Thymus (tissue), 11 donors: Measurements from ENCODE around the gene PRAMEF17. TPM values are rescaled to one million over a fixed set of nuclear protein-coding genes. Genes with fewer than 3 reads are reported as not detected.
"Not testable (repeated sequence)": the region's sequence is repeated elsewhere in the genome, so short reads cannot be mapped to it uniquely, and the experiment has no call there.

Experiments used
- DNase-seq, 9 donors: peaks; one replicate each; pipeline ENCODE4 v3.0.0-alpha.2; 2013; ENCODE audit warnings: low spot score in 9 of 9, low read depth in 6 of 9, missing footprints in 1 of 9
- H3K27ac ChIP-seq, 2 donors: one replicate each; pipeline ENCODE4 v1.5.1; 2013; ENCODE audit warnings: control low read depth in 1 of 2, low read depth in 1 of 2, low read length in 1 of 2, mild to moderate bottlenecking in 1 of 2, moderate library complexity in 1 of 2
- H3K27me3 ChIP-seq, 2 donors: one replicate each; pipeline ENCODE4 v1.5.1; 2013; ENCODE audit warnings: low read length in 1 of 2; ENCODE audit not compliant: control insufficient read depth in 2 of 2, insufficient read depth in 1 of 2
- H3K36me3 ChIP-seq, 2 donors: one replicate each; pipeline ENCODE4 v1.5.1; 2013; ENCODE audit warnings: low read length in 1 of 2, mild to moderate bottlenecking in 1 of 2, moderate library complexity in 1 of 2; ENCODE audit not compliant: control insufficient read depth in 2 of 2, insufficient read depth in 2 of 2
- H3K4me1 ChIP-seq, 2 donors: one replicate each; pipeline ENCODE4 v1.5.1; 2013; ENCODE audit warnings: low read length in 2 of 2; ENCODE audit not compliant: control insufficient read depth in 2 of 2, insufficient read depth in 2 of 2
- H3K4me3 ChIP-seq, 2 donors: one replicate each; pipeline ENCODE4 v1.5.1; 2013; ENCODE audit warnings: low read length in 2 of 2, control low read depth in 1 of 2, mild to moderate bottlenecking in 1 of 2
- H3K9me3 ChIP-seq, 2 donors: one replicate each; pipeline ENCODE4 v1.5.1; 2013; ENCODE audit warnings: low read length in 1 of 2, mild to moderate bottlenecking in 1 of 2; ENCODE audit not compliant: control insufficient read depth in 2 of 2, insufficient read depth in 1 of 2
- WGBS: extraction: QIAGEN DNeasy Blood & Tissue Kit; methylation state at CpG from one replicate; pipeline ENCODE4 v1.1.7; 2013; 5-methylcytosine and 5-hydroxymethylcytosine counted together
- polyA plus RNA-seq: library from polyadenylated mRNA; stranded (reverse); fragments of 200-250 nt; gene quantifications from one replicate; pipeline ENCODE4 v1.2.3, GENCODE V29; 2013
- total RNA-seq: library from RNA; stranded (reverse); fragments of 120-200 nt; gene quantifications from one replicate; pipeline ENCODE4 v1.2.4, GENCODE V29; 2013
- donor health status: healthy.

PRAMEF17 gene
- total and polyA plus RNA-seq, 2 donors, result 0.05 TPM; not detected in 1

DNA sequence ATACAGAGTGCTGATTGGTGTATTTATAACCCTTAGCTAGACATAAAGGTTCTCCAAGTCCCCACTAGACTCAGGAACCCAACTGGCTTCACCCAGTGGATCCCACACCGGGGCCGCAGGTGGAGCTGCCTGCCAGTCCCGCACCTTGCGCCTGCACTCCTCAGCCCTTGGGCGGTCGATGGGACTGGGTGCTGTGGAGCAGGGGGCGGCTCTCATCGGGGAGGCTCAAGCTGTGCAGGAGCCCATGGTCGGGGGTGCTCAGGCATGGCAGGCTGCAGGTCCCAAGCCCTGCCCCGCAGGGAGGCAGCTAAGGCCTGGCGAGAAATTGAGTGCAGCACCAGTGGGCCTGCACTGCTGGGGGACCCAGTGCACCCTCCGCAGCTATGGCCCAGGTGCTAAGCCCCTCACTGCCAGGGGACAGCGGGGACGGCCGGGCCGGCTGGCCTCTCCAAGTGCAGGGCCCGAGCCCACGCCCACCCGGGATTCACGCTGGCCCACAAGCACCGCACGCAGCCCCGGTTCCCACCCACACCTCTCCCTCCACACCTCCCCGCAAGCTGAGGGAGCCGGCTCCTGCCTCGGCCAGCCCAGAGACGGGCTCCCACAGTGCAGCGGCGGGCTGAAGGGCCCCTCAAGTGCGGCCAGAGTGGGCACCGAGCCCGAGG lies 44.4 kb downstream of the PRAMEF17 start:
- 97% methylated on average over 32 of the region's 32 CpGs for WGBS
- H3K36me3 ChIP-seq, H3K27ac ChIP-seq, H3K27me3 ChIP-seq, H3K4me1 ChIP-seq, DNase-seq, H3K9me3 ChIP-seq, H3K4me3 ChIP-seq: not testable (repeated sequence)

DNA sequence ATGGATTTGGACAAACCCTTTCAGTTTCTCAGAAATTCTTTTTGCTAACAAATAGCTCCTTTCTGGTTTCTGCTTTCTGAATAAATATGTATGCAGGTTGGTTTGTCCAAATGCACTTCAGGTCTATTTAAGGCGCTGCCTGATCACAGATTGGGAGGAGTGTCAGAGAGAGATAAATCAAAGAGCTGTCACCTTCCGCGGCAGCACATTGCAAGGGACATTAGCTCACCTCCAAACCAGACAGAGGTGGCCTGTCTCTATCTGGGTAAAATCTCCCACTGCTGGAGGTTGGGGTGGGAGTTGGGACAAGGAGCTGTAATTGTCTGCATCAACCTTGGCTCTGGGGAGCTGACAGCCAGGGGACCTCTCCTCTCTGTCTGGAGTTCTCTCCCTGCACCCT lies 46.0 kb downstream of the PRAMEF17 start:
- Histone ChIP-seq H3K4me1 (no peaks in the 10 kb centered on the region), H3K27me3 (no peaks in the 10 kb centered on the region), H3K27ac (no peak overlapping the region), H3K4me3 (no peak overlapping the region), H3K36me3 (no peaks in the 10 kb centered on the region), H3K9me3 (no peaks in the 10 kb centered on the region)
- DNase-seq, result no peak
- 58% methylated on average over 3 of the region's 3 CpGs for WGBS

DNA sequence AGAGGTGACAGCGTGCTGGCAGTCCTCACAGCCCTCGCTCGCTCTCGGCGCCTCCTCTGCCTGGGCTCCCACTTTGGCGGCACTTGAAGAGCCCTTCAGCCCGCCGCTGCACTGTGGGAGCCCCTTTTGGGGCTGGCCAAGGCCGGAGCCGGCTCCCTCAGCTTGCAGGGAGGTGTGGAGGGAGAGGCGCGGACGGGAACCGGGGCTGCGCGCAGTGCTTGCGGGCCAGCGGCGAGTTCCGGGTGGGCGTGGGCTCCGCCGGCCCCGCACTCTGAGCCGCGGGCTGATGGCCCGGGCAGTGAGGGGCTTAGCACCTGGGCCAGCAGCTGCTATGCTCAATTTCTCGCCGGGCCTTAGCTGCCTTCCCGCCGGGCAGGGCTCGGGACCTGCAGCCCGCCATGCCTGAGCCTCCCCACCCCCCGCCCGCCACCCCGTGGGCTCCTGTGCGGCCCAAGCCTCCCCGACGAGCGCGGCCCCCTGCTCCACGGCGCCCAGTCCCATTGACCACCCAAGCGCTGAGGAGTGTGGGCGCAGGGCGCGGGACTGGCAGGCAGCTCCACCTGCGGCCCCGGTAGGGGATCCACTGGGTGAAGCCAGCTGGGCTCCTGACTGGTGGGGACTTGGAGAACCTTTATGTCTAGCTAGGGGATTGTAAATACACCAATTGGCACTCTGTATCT lies 49.8 kb downstream of the PRAMEF17 start:
- DNase-seq, H3K36me3 ChIP-seq, H3K9me3 ChIP-seq, H3K4me3 ChIP-seq, H3K4me1 ChIP-seq, H3K27me3 ChIP-seq, H3K27ac ChIP-seq: not testable (repeated sequence)
- 89% methylated on average over 49 of the region's 49 CpGs for WGBS

Other genes with a start within 250 kb of the PRAMEF17 start
- gene PRAMEF26, start 233.6 kb upstream of the PRAMEF17 start, total RNA-seq, result not detected
- not detected for gene PRAMEF26, start 233.6 kb upstream of the PRAMEF17 start, polyA plus RNA-seq
- not detected for gene HNRNPCL4, start 224.0 kb upstream of the PRAMEF17 start, total RNA-seq
- 0.07 TPM for gene HNRNPCL4, start 224.0 kb upstream of the PRAMEF17 start, polyA plus RNA-seq
- gene PRAMEF9, start 217.8 kb upstream of the PRAMEF17 start, total RNA-seq, result 0.05 TPM
- gene PRAMEF9, start 217.8 kb upstream of the PRAMEF17 start, polyA plus RNA-seq, result 0.14 TPM
- gene PRAMEF13, start 188.2 kb upstream of the PRAMEF17 start, total RNA-seq, result 0.05 TPM
- 0.14 TPM for gene PRAMEF13, start 188.2 kb upstream of the PRAMEF17 start, polyA plus RNA-seq
- not detected for gene PRAMEF18, start 163.5 kb upstream of the PRAMEF17 start, total RNA-seq
- gene PRAMEF18, start 163.5 kb upstream of the PRAMEF17 start, polyA plus RNA-seq, result 0.07 TPM
- gene PRAMEF5, start 135.4 kb upstream of the PRAMEF17 start, total RNA-seq, result not detected
- gene PRAMEF5, start 135.4 kb upstream of the PRAMEF17 start, polyA plus RNA-seq, result not detected
- 0.09 TPM for gene PRAMEF8, start 104.5 kb upstream of the PRAMEF17 start, total RNA-seq
- gene PRAMEF8, start 104.5 kb upstream of the PRAMEF17 start, polyA plus RNA-seq, result 0.23 TPM
- gene PRAMEF33, start 86.1 kb upstream of the PRAMEF17 start, total RNA-seq, result 0.05 TPM
- gene PRAMEF33, start 86.1 kb upstream of the PRAMEF17 start, polyA plus RNA-seq, result not detected
- not detected for gene PRAMEF15, start 74.1 kb upstream of the PRAMEF17 start, total RNA-seq
- 0.25 TPM for gene PRAMEF15, start 74.1 kb upstream of the PRAMEF17 start, polyA plus RNA-seq
- not detected for gene PRAMEF14, start 42.5 kb upstream of the PRAMEF17 start, total RNA-seq
- gene PRAMEF14, start 42.5 kb upstream of the PRAMEF17 start, polyA plus RNA-seq, result 0.16 TPM
- 0.05 TPM for gene PRAMEF19, start 17.7 kb upstream of the PRAMEF17 start, total RNA-seq
- 0.07 TPM for gene PRAMEF19, start 17.7 kb upstream of the PRAMEF17 start, polyA plus RNA-seq
- 0.05 TPM for gene PRAMEF20, start 20.8 kb downstream of the PRAMEF17 start, total RNA-seq
- 0.05 TPM for gene PRAMEF20, start 20.8 kb downstream of the PRAMEF17 start, polyA plus RNA-seq
- gene LRRC38, start 124.4 kb downstream of the PRAMEF17 start, total RNA-seq, result 0.19 TPM
- 4.3 TPM for gene LRRC38, start 124.4 kb downstream of the PRAMEF17 start, polyA plus RNA-seq
- 5.4 TPM for gene PDPN, start 194.2 kb downstream of the PRAMEF17 start, total RNA-seq
- gene PDPN, start 194.2 kb downstream of the PRAMEF17 start, polyA plus RNA-seq, result 11.8 TPM